Activated CD8-positive, alpha-beta memory T cell treated with anti-CD3 and anti-CD28 coated beads, Interleukin-2, amount 50 U/mL, for 48 hours (primary cell): ENCODE results near the gene NLRP5.
"Not testable (repeated sequence)": the region's sequence is repeated elsewhere in the genome, so short reads cannot be mapped to it uniquely, and the experiment has no call there.

Source experiments
- DNase-seq: peaks from one replicate; pipeline ENCODE4 v3.0.0-alpha.2; 2020

NLRP5 gene

GRCh38 chr19:56099638-56100539 lies 113.3 kb downstream of the NLRP5 start:
- DNase-seq = no peak

- DNase-seq = no peak
Observed at GRCh38 chr19:56101095-56101494, 114.5 kb downstream of the NLRP5 start.

- no peak for DNase-seq
Observed at GRCh38 chr19:56101746-56102535, 115.4 kb downstream of the NLRP5 start.

- DNase-seq = no peak
Observed at GRCh38 chr19:56103027-56103614, 116.5 kb downstream of the NLRP5 start.

GRCh38 chr19:56104423-56104822 lies 117.8 kb downstream of the NLRP5 start:
- DNase-seq = no peak

GRCh38 chr19:56105090-56105701 lies 118.6 kb downstream of the NLRP5 start:
- DNase-seq = peak; percentile 68

- not testable (repeated sequence) for DNase-seq
Observed at GRCh38 chr19:56105831-56106396, 119.3 kb downstream of the NLRP5 start.

GRCh38 chr19:56106397-56106849 lies 119.8 kb downstream of the NLRP5 start:
- DNase-seq = no peak

GRCh38 chr19:56106993-56107392 lies 120.4 kb downstream of the NLRP5 start:
- DNase-seq = no peak

- DNase-seq = no peak
Observed at GRCh38 chr19:56107626-56108351, 121.2 kb downstream of the NLRP5 start.

GRCh38 chr19:56108447-56109195 lies 122.0 kb downstream of the NLRP5 start:
- DNase-seq = no peak

- DNase-seq = no peak
Observed at GRCh38 chr19:56109226-56109625, 122.7 kb downstream of the NLRP5 start.

- no peak for DNase-seq
Observed at GRCh38 chr19:56110515-56111448, 124.2 kb downstream of the NLRP5 start.
